ENCODE measurements around the gene UBTD2. TPM values are rescaled to one million over a fixed set of nuclear protein-coding genes. Genes with fewer than 3 reads are reported as not detected.
A peak's percentile ranks its signal among the peaks of the same experiment; 100 is the strongest.

The UBTD2 gene
- total RNA-seq, 4 donors from 2014 or later: 19.4 to 31.0 (median 26.2) TPM

- DNase-seq (ENCODE audit: low spot score in 2 of 2): no peak
- no peaks in the 10 kb centered on the region for H3K9me3 ChIP-seq
- peaks cover 0 to 71% (median 39%) of the 10 kb centered on the region in 4 donors for H3K4me1 ChIP-seq
- no peaks in the 10 kb centered on the region for H3K36me3 ChIP-seq
- H3K4me3 ChIP-seq: no peak overlapping the region
- 57 to 70% methylated on average over 12 of the region's 12 CpGs for WGBS, 2 donors
- peak overlapping the region; percentile 8 to 88 (median 58) for H3K27ac ChIP-seq
- TF ChIP-seq CTCF (IDR thresholded peaks at IDR 0.05) (no peak), POLR2A (IDR thresholded peaks at IDR 0.05) (no peak), EP300 (IDR thresholded peaks at IDR 0.05) (no peak)
- H3K27me3 ChIP-seq: no peaks in the 10 kb centered on the region
Measured at GRCh38 chr5:172172912-172173563, 110.5 kb downstream of the UBTD2 start.

- Histone ChIP-seq H3K4me3 (no peak overlapping the region), H3K27ac (peak overlapping the region in 2 of 4 donors; percentile 14 to 47), H3K27me3 (no peaks in the 10 kb centered on the region), H3K4me1 (peaks cover 0 to 90% (median 51%) of the 10 kb centered on the region in 4 donors), H3K9me3 (no peaks in the 10 kb centered on the region), H3K36me3 (no peaks in the 10 kb centered on the region)
- no peak for TF ChIP-seq EP300 (IDR thresholded peaks at IDR 0.05)
- TF ChIP-seq CTCF (IDR thresholded peaks at IDR 0.05): no peak
- TF ChIP-seq POLR2A (IDR thresholded peaks at IDR 0.05): no peak
- 66 to 74% methylated on average over 8 of the region's 8 CpGs for WGBS, 2 donors
- DNase-seq (ENCODE audit: low spot score in 2 of 2): no peak
Measured at GRCh38 chr5:172171118-172171517, 112.4 kb downstream of the UBTD2 start.

- no peaks in the 10 kb centered on the region for H3K36me3 ChIP-seq
- DNase-seq (ENCODE audit: low spot score in 2 of 2): no peak
- H3K4me3 ChIP-seq: no peak overlapping the region
- no peak for TF ChIP-seq CTCF (IDR thresholded peaks at IDR 0.05)
- TF ChIP-seq POLR2A (IDR thresholded peaks at IDR 0.05): no peak
- TF ChIP-seq EP300 (IDR thresholded peaks at IDR 0.05): no peak
- no peaks in the 10 kb centered on the region for H3K9me3 ChIP-seq
- H3K27me3 ChIP-seq: no peaks in the 10 kb centered on the region
- peaks cover 0 to 92% (median 55%) of the 10 kb centered on the region in 4 donors for H3K4me1 ChIP-seq
- peak overlapping the region in 2 of 4 donors; percentile 14 to 47 for H3K27ac ChIP-seq
- WGBS, 2 donors: 38 to 55% methylated on average over 9 of the region's 9 CpGs
Measured at GRCh38 chr5:172170251-172170701, 113.3 kb downstream of the UBTD2 start.

GRCh38 chr5:172169216-172169615 is 114.3 kb downstream of the UBTD2 start:
- WGBS, 2 donors: 78 to 79% methylated on average over 2 of the region's 2 CpGs
- no peak for TF ChIP-seq EP300 (IDR thresholded peaks at IDR 0.05)
- Histone ChIP-seq H3K4me3 (no peak overlapping the region), H3K9me3 (no peaks in the 10 kb centered on the region), H3K4me1 (peaks cover 0 to 92% (median 56%) of the 10 kb centered on the region in 4 donors), H3K36me3 (no peaks in the 10 kb centered on the region), H3K27ac (peak overlapping the region in 1 of 4 donors; percentile 88), H3K27me3 (no peaks in the 10 kb centered on the region)
- DNase-seq (ENCODE audit: low spot score in 2 of 2): no peak

GRCh38 chr5:172168311-172168710 is 115.3 kb downstream of the UBTD2 start:
- TF ChIP-seq POLR2A (IDR thresholded peaks at IDR 0.05) (no peak), EP300 (IDR thresholded peaks at IDR 0.05) (no peak), CTCF (IDR thresholded peaks at IDR 0.05) (no peak)
- DNase-seq (ENCODE audit: low spot score in 2 of 2): no peak
- 54 to 76% methylated on average over 5 to 6 of the region's 8 CpGs for WGBS, 2 donors
- Histone ChIP-seq H3K9me3 (no peaks in the 10 kb centered on the region), H3K36me3 (no peaks in the 10 kb centered on the region), H3K27ac (peak overlapping the region in 3 of 4 donors; percentile 21 to 93 (median 88)), H3K27me3 (no peaks in the 10 kb centered on the region), H3K4me3 (no peak overlapping the region), H3K4me1 (peaks cover 0 to 92% (median 55%) of the 10 kb centered on the region in 4 donors)

All from tibial nerve (tissue), 4 donors.